ENCODE results near the gene CCND1. TPM values are rescaled to one million over a fixed set of nuclear protein-coding genes. Genes with fewer than 3 reads are reported as not detected.

CCND1 gene
- total RNA-seq, 1 experiment from 2014 or later: 372 TPM

GRCh38 chr11:69666752-69667536 is 26.0 kb downstream of the CCND1 start:
- Histone ChIP-seq H4K8ac (replicated peaks; ENCODE audit: insufficient read length, low read depth, low read length) (no peak overlapping the region), H4K5ac (ENCODE audit: insufficient read length, low read depth, low read length) (no peak overlapping the region), H4K91ac (ENCODE audit: insufficient read length, low read depth, low read length) (no peak overlapping the region), H3K4me2 (ENCODE audit: insufficient read depth, insufficient read length, low read length) (no peak overlapping the region), H3K27me3 (ENCODE audit: insufficient read depth, low read length) (no peaks in the 10 kb centered on the region), H3K23ac (ENCODE audit: insufficient read length, low read depth, low read length) (no peak overlapping the region), H3K79me1 (ENCODE audit: insufficient read depth, low read depth, low read length, poor library complexity, severe bottlenecking) (no peaks in the 10 kb centered on the region), H3K9me3 (ENCODE audit: control insufficient read depth, low read depth, low read length) (no peaks in the 10 kb centered on the region), H2AFZ (ENCODE audit: low read length) (no peak overlapping the region), H2BK15ac (ENCODE audit: low read depth, low read length) (no peak overlapping the region), H3K79me2 (ENCODE audit: insufficient read depth, low read length) (no peaks in the 10 kb centered on the region), H3K18ac (ENCODE audit: insufficient read length, low read depth, low read length) (no peak overlapping the region), H3K27ac (ENCODE audit: insufficient read length, low read depth, low read length) (no peak overlapping the region), H2AK5ac (ENCODE audit: insufficient read length, low read length) (no peak overlapping the region), H2BK20ac (ENCODE audit: low read depth, low read length, poor library complexity, severe bottlenecking) (no peak overlapping the region), H4K20me1 (ENCODE audit: control insufficient read depth, insufficient read depth, insufficient read length) (no peaks in the 10 kb centered on the region), H3K56ac (ENCODE audit: insufficient read length, low read depth, low read length) (no peak overlapping the region), H2BK5ac (ENCODE audit: insufficient read length, low read length) (no peak overlapping the region), H3K4ac (ENCODE audit: low read depth, low read length) (no peak overlapping the region), H3K14ac (ENCODE audit: insufficient read depth, low read length) (no peak overlapping the region), H3K23me2 (ENCODE audit: insufficient read length, low read depth, low read length, poor library complexity, severe bottlenecking) (no peaks in the 10 kb centered on the region), H3K9ac (ENCODE audit: extremely low read depth, insufficient read length, low read length) (no peak overlapping the region), H3K4me1 (ENCODE audit: insufficient read depth, low read length) (no peaks in the 10 kb centered on the region), H2BK12ac (ENCODE audit: insufficient read length, low read depth, low read length) (no peak overlapping the region), H2BK120ac (ENCODE audit: low read depth, low read length, poor library complexity, severe bottlenecking) (no peak overlapping the region), H3T11ph (ENCODE audit: low read length) (no peak overlapping the region)
- peaks cover 16 to 55% (median 46%) of the 10 kb centered on the region in 3 experiments; a peak in 6 of 7 replicates for H3K36me3 Mint-ChIP-seq (ENCODE audit: insufficient read depth in 1 of 3, low read depth in 3 of 3)
- no peak for DNase-seq
- H3K27me3 Mint-ChIP-seq (ENCODE audit: low read depth): no peaks in the 10 kb centered on the region
- 100% methylated on average over 4 of the region's 33 CpGs for WGBS (ENCODE audit: extremely low coverage, insufficient read length, low lambda C conversion rate)
- no peak for TF ChIP-seq CTCF (conservative IDR thresholded peaks at IDR 0.05)
- H3K4me3 Mint-ChIP-seq: no peak overlapping the region
- peaks cover 14 to 22% of the 10 kb centered on the region in 2 experiments for H3K4me1 Mint-ChIP-seq
- no peak overlapping the region for H3K27ac Mint-ChIP-seq
- no peaks in the 10 kb centered on the region for H3K9me3 Mint-ChIP-seq
